PC-9 (cell line): ENCODE data around the gene CCKAR. TPM values are rescaled to one million over a fixed set of nuclear protein-coding genes. Genes with fewer than 3 reads are reported as not detected.

Source experiments
- BruUV-seq: library from RNA; stranded (reverse); fragments of 400-500 nt; replicated peaks from 2 replicates; lab custom pipeline; 2021; lab: Mats Ljungman, UMichigan
- CTCF ChIA-PET: fragments of 300-600 bp; sonication (Branson Sonifier 250); formaldehyde crosslinking; loops from one replicate; lab custom pipeline; 2022; ENCODE audit warnings: antibody characterized with exemption; lab: Charles Lee
- POLR2A ChIA-PET: fragments of 300-600 bp; sonication (Branson Sonifier 250); formaldehyde crosslinking; loops from one replicate; lab custom pipeline; 2022; ENCODE audit warnings: antibody characterized with exemption; ENCODE audit not compliant: unreplicated experiment; lab: Charles Lee
- DNase-seq, 2 experiments: peaks; one replicate each; pipeline versions ENCODE4 v3.0.0 to v3.0.0-alpha.2; 2015 to 2022; ENCODE audit warnings: mixed read lengths in 1 of 2
- H2AFZ ChIP-seq: fragments of 200-600 bp; sonication (generic); 2 replicates; pipeline ENCODE4 v1.8.1; 2017; ENCODE audit warnings: antibody characterized with exemption
- H3F3A ChIP-seq: fragments of 200-600 bp; sonication (generic); 2 replicates; pipeline ENCODE4 v1.8.1; 2017; ENCODE audit warnings: antibody characterized with exemption, mild to moderate bottlenecking, low read depth; ENCODE audit not compliant: insufficient read depth
- H3K27ac ChIP-seq: fragments of 200-600 bp; sonication (generic); 2 replicates; pipeline ENCODE4 v1.6.1; 2016; ENCODE audit warnings: mixed run types
- H3K27me3 ChIP-seq: fragments of 200-600 bp; sonication (generic); 2 replicates; pipeline ENCODE4 v1.6.1; 2016; ENCODE audit warnings: low read depth, mixed run types; ENCODE audit not compliant: insufficient read depth
- H3K36me3 ChIP-seq: fragments of 200-600 bp; sonication (generic); 2 replicates; pipeline ENCODE4 v1.6.1; 2016; ENCODE audit warnings: low read depth, mixed run types
- H3K4me1 ChIP-seq: fragments of 200-600 bp; sonication (generic); replicated peaks from 2 replicates; pipeline ENCODE4 v1.6.1; 2016; ENCODE audit warnings: mixed run types; ENCODE audit not compliant: insufficient read depth
- H3K4me2 ChIP-seq: fragments of 200-600 bp; sonication (generic); 2 replicates; pipeline ENCODE4 v1.6.1; 2017; ENCODE audit warnings: mixed run types
- H3K4me3 ChIP-seq: fragments of 200-600 bp; sonication (generic); 2 replicates; pipeline ENCODE4 v1.6.1; 2016; ENCODE audit warnings: mixed run types
- H3K79me2 ChIP-seq: fragments of 200-600 bp; sonication (generic); 2 replicates; pipeline ENCODE4 v1.6.1; 2017; ENCODE audit warnings: low read depth, mixed run types
- H3K9me2 ChIP-seq: fragments of 200-600 bp; sonication (generic); 2 replicates; pipeline ENCODE4 v1.8.1; 2017; ENCODE audit warnings: mild to moderate bottlenecking; ENCODE audit not compliant: insufficient read depth
- H3K9me3 ChIP-seq: fragments of 200-600 bp; sonication (generic); 2 replicates; pipeline ENCODE4 v1.8.1; 2016; ENCODE audit warnings: low read depth; ENCODE audit not compliant: insufficient read depth
- H4K20me1 ChIP-seq: fragments of 200-600 bp; sonication (generic); 2 replicates; pipeline ENCODE4 v1.8.1; 2017; ENCODE audit not compliant: insufficient read depth
- EZH2 ChIP-seq: fragments of 200-600 bp; sonication (generic); IDR thresholded peaks from 2 replicates; pipeline ENCODE4 v1.8.0; 2017; ENCODE audit warnings: antibody characterized with exemption, low read depth
- intact Hi-C: fragments of 100-400 bp; cut with micrococcal nuclease; formaldehyde crosslinking; loops from one replicate; pipeline ENCODE4 v1.10.0; 2022; ENCODE audit not compliant: unreplicated experiment
- total RNA-seq: library from RNA; stranded (reverse); gene quantifications from 2 replicates; pipeline ENCODE4 v1.2.3, GENCODE V29; 2021
- TF ChIP-seq, protein P1 (sequence below): fragments of 200-600 bp; sonication (generic); conservative IDR thresholded peaks from 2 replicates; pipeline ENCODE4 v1.6.1; 2017; ENCODE audit warnings: mixed run types, antibody characterized with exemption, mild to moderate bottlenecking, moderate library complexity

The CCKAR gene
- total RNA-seq, 1 experiment from 2014 or later, result not detected

DNA sequence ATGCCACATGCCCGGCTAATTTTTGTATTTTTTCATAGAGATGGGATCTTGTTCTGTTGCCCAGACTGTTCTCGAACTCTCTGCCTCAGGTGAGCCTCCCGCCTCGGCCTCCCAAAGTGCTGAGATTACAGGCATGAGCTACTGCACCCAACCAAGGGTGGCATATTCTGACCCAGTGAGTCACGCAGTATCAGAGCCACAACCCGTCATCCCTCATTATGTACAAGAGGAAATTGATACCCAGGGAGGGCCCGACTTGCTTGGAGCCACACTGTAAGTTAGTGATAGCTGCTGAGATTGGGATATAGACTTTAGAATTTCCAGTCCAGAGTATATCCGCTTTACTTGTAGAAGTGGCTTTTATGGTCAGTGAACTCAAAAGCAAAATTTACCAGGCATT lies 14.6 kb downstream of the CCKAR start:
- no peaks in the 10 kb centered on the region for H3K9me2 ChIP-seq
- TF ChIP-seq EZH2, result no peak
- TF ChIP-seq, protein P1, sequence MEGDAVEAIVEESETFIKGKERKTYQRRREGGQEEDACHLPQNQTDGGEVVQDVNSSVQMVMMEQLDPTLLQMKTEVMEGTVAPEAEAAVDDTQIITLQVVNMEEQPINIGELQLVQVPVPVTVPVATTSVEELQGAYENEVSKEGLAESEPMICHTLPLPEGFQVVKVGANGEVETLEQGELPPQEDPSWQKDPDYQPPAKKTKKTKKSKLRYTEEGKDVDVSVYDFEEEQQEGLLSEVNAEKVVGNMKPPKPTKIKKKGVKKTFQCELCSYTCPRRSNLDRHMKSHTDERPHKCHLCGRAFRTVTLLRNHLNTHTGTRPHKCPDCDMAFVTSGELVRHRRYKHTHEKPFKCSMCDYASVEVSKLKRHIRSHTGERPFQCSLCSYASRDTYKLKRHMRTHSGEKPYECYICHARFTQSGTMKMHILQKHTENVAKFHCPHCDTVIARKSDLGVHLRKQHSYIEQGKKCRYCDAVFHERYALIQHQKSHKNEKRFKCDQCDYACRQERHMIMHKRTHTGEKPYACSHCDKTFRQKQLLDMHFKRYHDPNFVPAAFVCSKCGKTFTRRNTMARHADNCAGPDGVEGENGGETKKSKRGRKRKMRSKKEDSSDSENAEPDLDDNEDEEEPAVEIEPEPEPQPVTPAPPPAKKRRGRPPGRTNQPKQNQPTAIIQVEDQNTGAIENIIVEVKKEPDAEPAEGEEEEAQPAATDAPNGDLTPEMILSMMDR, result no peak
- no TSS peak for BruUV-seq

DNA sequence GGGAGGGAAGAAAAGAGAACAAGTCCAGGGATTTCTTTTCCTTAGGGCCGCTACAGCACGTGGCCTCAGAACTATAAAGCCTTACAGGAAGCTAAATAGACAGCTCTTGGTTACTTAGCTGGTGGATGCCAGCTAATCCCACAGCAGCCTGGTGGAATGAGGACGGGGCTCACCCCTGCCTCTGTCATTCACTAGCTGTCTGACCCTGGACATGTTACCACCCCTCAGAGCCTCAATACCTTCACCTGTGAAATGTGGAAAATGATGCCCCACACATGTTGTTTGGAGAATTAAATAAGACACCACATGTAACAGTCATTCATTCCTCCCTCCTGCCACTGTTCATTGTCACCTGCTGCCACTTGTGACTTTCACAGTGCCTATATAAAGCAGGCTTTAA lies 15.7 kb downstream of the CCKAR start:
- POLR2A ChIA-PET, result no interaction called here
- H3K27me3 ChIP-seq, result no peaks in the 10 kb centered on the region
- DNase-seq, result no peak
- H4K20me1 ChIP-seq, result no peaks in the 10 kb centered on the region
- no peaks in the 10 kb centered on the region for H3K9me3 ChIP-seq
- H3K4me1 ChIP-seq, result no peaks in the 10 kb centered on the region
- no peaks in the 10 kb centered on the region for H3K79me2 ChIP-seq
- no peak overlapping the region for H3K4me3 ChIP-seq
- no peaks in the 10 kb centered on the region for H3F3A ChIP-seq
- no peaks in the 10 kb centered on the region for H3K9me2 ChIP-seq
- BruUV-seq, result no TSS peak
- H3K27ac ChIP-seq, result no peak overlapping the region
- CTCF ChIA-PET, result no interaction called here
- intact Hi-C loops, result no loop called here
- TF ChIP-seq EZH2, result no peak
- TF ChIP-seq, protein P1, result no peak
- no peak overlapping the region for H2AFZ ChIP-seq
- no peaks in the 10 kb centered on the region for H3K36me3 ChIP-seq
- H3K4me2 ChIP-seq, result no peak overlapping the region

More for the DNA sequence above, 14.6 kb downstream of the CCKAR start:
- H3K79me2 ChIP-seq, result no peaks in the 10 kb centered on the region
- no peaks in the 10 kb centered on the region for H3F3A ChIP-seq
- no peaks in the 10 kb centered on the region for H3K27me3 ChIP-seq
- no peaks in the 10 kb centered on the region for H3K36me3 ChIP-seq
- no peak for DNase-seq
- H3K4me3 ChIP-seq, result no peak overlapping the region
- CTCF ChIA-PET, result no interaction called here
- H3K4me1 ChIP-seq, result no peaks in the 10 kb centered on the region
- H4K20me1 ChIP-seq, result no peaks in the 10 kb centered on the region
- POLR2A ChIA-PET, result no interaction called here
- H3K27ac ChIP-seq, result no peak overlapping the region
- H2AFZ ChIP-seq, result no peak overlapping the region
- no peaks in the 10 kb centered on the region for H3K9me3 ChIP-seq
- intact Hi-C loops, result no loop called here
- H3K4me2 ChIP-seq, result no peak overlapping the region

DNA sequence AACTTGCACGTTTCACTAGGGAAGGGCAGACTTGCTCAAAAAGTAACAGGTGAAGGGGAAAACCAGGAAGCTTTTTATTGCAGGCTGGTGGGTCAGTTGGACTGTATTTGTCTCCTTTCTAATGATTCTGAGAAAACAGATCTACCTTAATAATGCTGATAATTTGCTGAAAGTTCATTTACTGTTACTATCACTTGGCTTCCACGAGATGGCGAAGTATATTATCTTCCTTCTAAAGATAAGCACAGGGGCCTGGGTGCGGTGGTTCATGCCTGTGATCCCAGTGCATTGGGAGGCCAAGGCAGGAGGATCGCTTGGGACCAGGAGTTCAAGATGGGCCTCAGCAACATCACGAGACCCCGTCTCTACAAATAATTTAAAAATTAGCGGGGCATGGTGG lies 16.4 kb downstream of the CCKAR start:
- no peaks in the 10 kb centered on the region for H3K27me3 ChIP-seq
- ChIA-PET CTCF (no interaction called here), POLR2A (no interaction called here)
- no peak overlapping the region for H3K4me3 ChIP-seq
- no peak for DNase-seq
- H3K27ac ChIP-seq, result no peak overlapping the region
- no peaks in the 10 kb centered on the region for H3F3A ChIP-seq
- H4K20me1 ChIP-seq, result no peaks in the 10 kb centered on the region
- H3K9me2 ChIP-seq, result no peaks in the 10 kb centered on the region
- H2AFZ ChIP-seq, result no peak overlapping the region
- no peaks in the 10 kb centered on the region for H3K79me2 ChIP-seq
- no peak for TF ChIP-seq EZH2
- TF ChIP-seq, protein P1, result no peak
- no peaks in the 10 kb centered on the region for H3K4me1 ChIP-seq
- H3K9me3 ChIP-seq, result no peaks in the 10 kb centered on the region
- intact Hi-C loops, result no loop called here
- no peak overlapping the region for H3K4me2 ChIP-seq
- BruUV-seq, result no TSS peak
- no peaks in the 10 kb centered on the region for H3K36me3 ChIP-seq
